Measurements from ENCODE around the gene S100A11.
"Not testable (repeated sequence)": the region's sequence is repeated elsewhere in the genome, so short reads cannot be mapped to it uniquely, and the experiment has no call there.

The S100A11 gene

DNA sequence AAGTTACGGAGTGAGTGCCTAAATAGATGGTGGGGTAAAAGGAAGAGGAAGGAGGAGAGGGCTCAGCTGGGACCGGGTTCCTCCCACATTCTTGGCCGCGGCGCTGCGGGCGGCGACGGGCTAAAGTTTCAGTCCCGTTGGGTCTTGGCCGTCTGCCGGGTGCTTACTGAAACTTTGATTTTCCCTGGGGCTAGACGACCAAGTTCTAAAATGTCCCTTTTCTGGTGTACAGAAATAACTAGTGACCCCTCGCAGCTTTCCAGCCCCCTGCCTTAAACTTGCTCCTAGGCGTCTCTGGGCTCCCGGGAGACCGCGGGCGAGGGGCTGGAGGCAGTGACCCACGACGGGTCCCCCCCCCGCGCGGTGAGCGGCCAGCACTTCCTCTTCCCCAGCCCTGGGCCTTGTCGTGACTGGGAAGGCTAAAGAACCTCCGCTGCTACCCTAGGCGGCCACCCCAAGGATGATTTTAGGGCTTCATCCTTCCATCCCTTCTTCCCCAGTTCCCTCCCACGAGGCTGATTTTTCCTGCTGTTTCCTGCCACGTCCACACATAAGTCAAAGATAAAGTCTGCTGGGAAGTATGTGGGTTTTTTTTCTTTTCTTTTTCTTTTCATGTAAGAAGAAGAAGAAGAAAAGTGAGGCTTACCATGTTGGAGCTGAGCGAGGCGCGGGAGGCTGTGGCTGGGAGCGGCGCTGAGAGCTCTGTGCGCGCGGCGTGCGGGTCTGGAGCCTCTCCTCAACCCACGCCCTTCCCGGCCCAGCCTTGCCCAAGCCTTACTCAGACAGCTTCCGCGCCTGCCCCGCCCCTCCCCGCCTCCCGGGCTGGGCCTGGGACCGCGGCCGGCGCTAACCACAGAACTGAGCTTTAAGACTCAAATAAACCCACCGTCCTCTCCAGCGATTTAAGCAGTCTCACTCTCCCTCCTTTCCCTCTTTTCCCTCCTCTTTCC lies at the start of gene S100A11:
S100A11 (minus strand) TSS at position 738 of the 950 bp plus-strand sequence; CDS start at position 649, 89 bp downstream.
- in situ Hi-C loops (cut with MboI; ENCODE audit: low sequenced_read_pairs): no loop called here

DNA sequence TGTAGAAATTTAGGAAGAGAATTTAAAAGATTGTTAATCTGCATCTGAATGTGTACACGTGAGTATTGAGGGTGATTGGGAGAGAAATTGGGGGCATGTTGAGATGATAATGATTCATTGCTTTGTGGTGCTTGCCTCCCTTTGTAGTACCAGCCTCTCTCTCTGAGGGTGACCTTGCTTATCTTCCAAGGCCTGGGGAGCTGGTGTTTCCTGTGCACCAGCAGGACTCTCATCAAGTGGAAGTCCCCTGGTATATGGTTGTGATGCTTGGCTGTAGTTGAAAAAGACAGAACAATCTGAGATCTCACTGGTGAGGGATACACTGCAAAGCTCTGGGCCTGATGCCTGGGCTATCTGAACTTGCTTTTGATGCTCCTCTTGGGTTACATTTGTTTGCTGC lies 48.0 kb upstream of the S100A11 start:
- in situ Hi-C loops (cut with MboI; ENCODE audit: low sequenced_read_pairs): no loop called here

GRCh38 chr1:152081026-152081425 lies 44.2 kb upstream of the S100A11 start:
- in situ Hi-C loops (cut with MboI; ENCODE audit: low sequenced_read_pairs): not testable (repeated sequence)

GRCh38 chr1:152080494-152080893 lies 43.7 kb upstream of the S100A11 start:
- in situ Hi-C loops (cut with MboI; ENCODE audit: low sequenced_read_pairs): not testable (repeated sequence)

DNA sequence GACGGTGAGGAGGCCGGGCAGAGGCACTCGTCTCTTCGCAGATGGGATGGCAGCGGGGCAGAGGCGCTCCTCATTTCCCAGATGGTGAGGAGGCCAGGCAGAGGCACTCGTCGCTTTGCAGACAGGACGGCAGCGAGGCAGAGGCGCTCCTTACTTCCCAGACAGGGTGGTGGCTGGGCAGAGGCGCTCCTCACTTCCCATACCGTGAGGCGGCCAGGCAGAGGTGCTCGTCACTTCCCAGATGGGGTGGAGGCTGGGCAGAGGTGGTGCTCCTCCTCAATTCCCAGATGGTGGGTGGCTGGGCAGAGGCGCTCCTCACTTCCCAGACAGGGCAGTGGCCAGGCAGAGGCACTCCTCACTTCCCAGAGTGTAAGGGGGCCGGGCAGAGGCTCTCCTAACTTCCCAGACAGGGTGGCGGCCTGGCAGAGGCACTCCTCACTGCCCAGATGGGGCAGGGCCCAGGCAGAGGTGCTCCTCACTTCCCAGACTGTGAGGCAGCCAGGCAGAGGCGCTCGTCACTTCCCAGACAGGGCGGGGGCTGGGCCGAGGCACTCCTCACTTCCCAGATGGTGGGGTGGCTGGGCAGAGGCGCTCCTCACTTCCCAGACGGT lies 42.1 kb upstream of the S100A11 start:
- in situ Hi-C loops (cut with MboI; ENCODE audit: low sequenced_read_pairs): no loop called here

GRCh38 chr1:152072311-152072710 lies 35.5 kb upstream of the S100A11 start:
- in situ Hi-C loops (cut with MboI; ENCODE audit: low sequenced_read_pairs): no loop called here

DNA sequence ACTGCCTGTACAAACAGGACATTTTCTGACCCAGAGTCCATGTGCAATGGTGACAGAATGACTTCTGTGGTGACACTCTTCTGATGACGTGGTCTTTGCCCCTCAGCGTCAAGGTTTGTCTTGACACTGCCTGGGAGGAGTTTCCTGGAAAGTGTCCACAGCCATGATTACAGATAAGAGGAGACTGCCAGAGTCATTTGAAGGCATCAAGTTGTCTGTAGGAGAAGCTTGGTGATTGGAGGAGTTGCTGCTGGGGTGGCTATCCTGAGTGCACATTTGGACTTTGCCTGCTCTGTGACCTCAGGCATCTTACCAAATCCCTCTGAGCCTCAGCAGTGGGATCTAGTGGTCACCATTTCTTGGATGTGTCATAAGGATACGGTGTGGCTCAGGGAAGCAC lies 34.3 kb upstream of the S100A11 start:
- in situ Hi-C loops (cut with MboI; ENCODE audit: low sequenced_read_pairs): no loop called here

DNA sequence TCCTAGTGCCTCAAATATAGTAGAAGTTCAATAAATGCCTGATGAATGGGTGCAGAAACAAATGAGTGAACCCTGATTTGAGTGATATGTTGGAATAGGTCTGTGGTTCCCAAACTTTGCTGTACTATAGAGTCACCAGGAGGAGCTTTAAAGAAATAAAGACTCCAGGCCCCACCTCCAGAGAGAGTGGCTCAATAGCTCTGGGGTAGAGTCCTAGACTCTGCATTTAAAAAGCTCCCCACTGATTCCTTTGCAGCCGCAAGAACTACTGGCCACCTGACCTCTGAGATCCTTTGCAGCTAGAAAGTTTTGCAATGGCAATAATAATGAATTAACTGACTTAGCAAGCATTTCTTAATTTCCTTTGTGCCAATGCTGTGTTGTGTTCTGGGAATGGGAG lies 31.1 kb upstream of the S100A11 start:
- in situ Hi-C loops (cut with MboI; ENCODE audit: low sequenced_read_pairs): no loop called here

DNA sequence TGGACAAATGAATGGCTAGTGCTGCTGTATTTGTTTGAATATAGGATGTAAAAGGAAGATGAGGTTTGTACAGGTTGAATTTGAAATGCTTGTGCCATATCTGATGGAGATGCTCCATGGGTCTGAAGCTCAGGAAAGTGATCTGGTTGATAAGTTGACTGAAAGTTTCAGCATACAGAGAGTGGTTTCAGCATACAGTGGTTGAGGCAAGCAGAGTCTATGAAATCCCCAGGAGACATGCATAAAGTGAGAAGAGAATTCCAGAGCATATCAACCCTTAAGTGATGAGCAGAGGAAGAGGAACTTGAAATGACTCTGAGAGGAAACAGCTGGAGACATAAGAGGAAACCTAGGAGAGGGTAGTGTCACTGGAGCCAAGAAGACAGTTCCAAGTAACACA lies 30.3 kb upstream of the S100A11 start:
- in situ Hi-C loops (cut with MboI; ENCODE audit: low sequenced_read_pairs): no loop called here

DNA sequence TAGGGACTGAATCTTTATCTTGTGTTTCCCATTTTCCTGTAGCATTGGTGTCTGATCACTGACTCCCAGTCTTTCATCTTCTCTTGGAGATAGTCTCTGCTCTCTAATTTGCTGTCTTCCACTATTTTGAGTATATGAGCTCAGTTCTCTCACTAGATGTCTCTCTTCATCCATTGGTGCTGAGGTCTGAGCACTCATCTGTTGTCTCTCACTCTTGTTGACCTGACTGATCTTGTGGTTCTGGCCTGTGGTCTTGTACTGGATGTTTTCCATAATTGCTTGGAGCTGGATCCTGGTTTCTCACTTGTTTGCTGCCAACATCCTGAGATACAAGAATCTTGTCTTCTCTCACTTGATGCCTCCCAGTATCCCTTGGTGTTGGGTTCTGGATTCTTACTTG lies 25.1 kb upstream of the S100A11 start:
- in situ Hi-C loops (cut with MboI; ENCODE audit: low sequenced_read_pairs): no loop called here

- in situ Hi-C loops (cut with MboI; ENCODE audit: low sequenced_read_pairs): no loop called here
Observed at GRCh38 chr1:152053375-152053774, 16.6 kb upstream of the S100A11 start.

DNA sequence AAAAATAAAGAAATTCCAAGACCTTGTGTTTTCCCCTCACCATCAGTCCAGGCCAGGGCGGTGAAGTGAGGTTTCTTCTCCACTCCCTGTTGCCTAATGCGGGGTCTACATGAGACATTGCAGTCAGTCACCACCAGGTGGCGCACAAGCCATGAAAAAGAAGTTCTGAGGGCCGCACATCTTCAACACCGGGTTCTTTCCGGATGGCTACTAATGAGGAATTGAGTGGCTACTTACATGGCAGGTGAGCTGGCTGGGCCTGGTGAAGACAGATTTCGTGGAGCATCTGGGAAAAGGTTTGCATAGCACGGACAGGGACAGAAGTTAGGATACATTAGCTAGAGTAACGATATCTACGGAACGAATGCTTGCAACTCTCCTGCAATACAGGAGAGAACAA lies 15.8 kb upstream of the S100A11 start:
- in situ Hi-C loops (cut with MboI; ENCODE audit: low sequenced_read_pairs): no loop called here

DNA sequence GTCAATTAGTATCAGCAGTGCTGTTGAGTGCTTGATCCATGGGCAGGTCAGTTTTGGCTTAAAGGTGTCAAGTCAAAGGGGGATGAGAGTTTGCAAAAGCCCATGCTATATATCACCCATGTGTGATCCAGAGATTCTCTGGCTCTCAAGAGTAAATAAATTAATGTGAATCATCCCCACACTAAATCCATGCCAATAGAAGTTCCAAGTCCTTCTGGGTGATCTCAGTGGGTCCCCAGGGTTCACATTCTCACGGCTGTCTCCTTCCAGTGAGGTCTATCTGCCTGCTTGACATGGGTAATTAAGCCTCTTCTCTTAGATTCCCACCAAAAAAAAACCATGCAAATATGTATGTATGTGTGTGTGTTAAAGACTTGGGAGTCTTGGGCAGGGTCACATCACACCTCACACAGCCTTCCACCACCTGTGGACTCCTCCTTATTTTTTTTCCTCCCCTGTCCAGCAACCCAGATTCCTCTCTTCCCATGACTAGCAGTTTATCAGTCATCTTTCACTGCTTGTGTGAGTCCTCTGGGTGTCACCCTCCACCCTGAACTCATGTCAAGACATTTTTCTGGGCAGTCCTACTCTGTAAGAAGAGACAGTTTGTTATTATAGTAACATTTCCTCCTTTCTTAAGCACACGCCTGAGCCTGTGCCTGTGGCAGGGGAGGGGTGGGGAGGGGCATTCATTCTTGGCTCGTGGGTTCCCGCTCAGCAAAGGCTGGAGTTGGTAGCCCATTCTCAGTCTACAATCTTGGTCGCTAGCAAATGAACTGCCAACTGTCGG lies 14.3 kb upstream of the S100A11 start:
- in situ Hi-C loops (cut with MboI; ENCODE audit: low sequenced_read_pairs): no loop called here

- in situ Hi-C loops (cut with MboI; ENCODE audit: low sequenced_read_pairs): no loop called here
Observed at GRCh38 chr1:152049291-152050083, 12.7 kb upstream of the S100A11 start.

DNA sequence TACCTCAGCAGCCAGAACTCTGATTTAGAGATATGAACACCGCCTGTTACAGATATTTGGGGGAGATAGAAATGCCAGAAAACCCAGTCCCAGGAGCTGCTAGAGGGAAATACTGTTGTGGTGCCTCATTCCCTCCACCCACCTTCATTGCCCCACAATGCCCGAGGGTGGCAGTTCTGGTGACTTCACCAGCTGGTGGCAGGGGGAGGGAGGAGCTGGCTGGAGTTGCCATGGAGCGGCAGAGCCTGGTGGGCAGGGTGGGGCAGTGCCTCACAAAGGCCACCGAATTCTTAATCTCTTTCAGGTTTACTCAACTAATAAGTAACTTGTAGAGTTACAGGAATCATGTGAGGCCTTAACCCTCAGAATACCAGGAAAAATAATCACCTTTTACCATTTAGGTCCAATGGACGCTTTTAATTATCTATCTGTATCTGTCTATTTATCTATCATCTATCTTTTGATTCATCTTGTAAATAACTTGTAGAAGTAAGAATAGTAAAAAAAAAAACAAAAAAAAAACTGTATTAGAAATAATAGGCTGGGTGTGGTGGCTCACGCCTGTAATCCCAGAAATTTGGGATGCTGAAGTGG lies 11.7 kb upstream of the S100A11 start:
- in situ Hi-C loops (cut with MboI; ENCODE audit: low sequenced_read_pairs): no loop called here

DNA sequence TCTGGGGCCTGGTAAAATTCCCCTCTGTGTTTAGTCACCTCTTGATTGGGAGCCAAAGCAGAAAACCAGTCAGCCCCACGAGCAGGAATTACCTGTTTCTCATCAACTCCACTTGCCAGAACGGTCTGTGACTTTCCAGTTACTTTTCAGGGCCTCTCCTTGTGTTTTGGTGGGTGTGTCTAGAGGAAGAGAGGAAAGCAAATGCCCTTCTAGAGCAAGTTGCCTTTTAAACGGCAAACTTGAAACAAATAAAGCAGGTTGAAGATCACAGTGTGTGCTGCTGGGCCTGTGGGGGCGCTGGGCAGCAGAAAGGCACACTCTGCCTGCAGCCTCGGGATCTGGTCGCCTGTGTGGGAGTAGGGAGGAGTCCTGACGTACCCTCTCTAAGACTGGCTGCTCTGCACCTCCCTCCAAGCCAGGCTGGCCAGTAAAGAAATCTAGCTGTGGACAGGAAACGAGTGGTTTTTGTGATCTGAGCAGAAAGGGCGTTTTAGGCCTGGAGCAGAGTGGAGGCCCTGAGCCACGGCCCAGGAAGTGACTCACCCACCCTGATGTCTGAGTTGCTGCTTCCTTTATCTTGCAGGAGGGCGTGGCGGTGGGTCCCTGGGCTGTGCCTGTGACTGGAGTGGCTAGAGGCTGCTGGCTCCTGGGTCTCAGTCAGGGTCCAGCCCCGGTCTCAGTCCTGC lies 11.1 kb upstream of the S100A11 start:
- in situ Hi-C loops (cut with MboI; ENCODE audit: low sequenced_read_pairs): no loop called here

DNA sequence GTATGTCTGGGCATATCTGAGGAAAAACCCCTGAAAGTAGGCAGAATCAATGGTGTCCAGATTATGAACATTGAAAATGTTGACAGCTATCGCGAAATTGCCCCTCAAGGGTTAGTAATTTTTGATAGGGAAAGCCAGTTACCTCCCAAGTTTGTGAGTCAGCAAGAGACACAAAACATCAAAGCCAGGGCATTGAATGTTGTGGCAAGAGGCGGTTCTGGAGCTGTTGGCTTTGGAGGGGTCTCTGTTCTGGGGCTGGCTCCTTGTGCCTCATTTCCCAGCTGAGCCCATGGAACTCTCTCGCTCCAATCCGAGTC lies 10.6 kb upstream of the S100A11 start:
- in situ Hi-C loops (cut with MboI; ENCODE audit: low sequenced_read_pairs): no loop called here

GRCh38 chr1:152044386-152044785 lies 7.6 kb upstream of the S100A11 start:
- in situ Hi-C loops (cut with MboI; ENCODE audit: low sequenced_read_pairs): no loop called here

DNA sequence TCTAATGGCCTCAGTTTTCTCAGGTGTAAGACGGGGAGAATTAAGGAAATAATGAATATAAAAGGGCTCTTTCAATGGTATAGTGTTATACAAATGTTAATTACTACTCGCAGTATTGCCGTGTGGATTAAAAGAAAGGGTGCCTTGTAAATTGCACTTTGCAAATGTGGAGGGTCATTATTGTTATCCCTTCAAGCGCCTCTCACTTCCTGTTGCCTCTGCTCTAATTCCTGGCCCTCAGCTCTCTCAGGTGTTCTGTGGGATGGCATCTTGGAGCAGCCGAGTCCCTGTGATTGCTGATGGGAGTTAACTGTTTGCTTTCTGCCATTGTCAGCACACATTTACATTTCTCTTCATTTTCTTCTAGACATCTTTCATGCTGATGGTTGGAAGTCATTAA lies 7.1 kb upstream of the S100A11 start:
- in situ Hi-C loops (cut with MboI; ENCODE audit: low sequenced_read_pairs): no loop called here

- in situ Hi-C loops (cut with MboI; ENCODE audit: low sequenced_read_pairs): no loop called here
Observed at GRCh38 chr1:152042030-152042429, 5.2 kb upstream of the S100A11 start.

Data from hTERT RPE-1 (cell line).